Mesenchymal stem cell (in vitro differentiated cells and primary cell): ENCODE data around the gene YIPF1.
A peak's percentile ranks its signal among the peaks of the same experiment; 100 is the strongest.

ENCODE experiments used
- DNase-seq: peaks from one replicate; pipeline ENCODE4 v3.0.0-alpha.2; 2013
- H2AFZ ChIP-seq: one replicate; pipeline ENCODE4 v1.6.1; 2013; ENCODE audit warnings: low read depth, mild to moderate bottlenecking, control low read depth, inconsistent platforms, low read length, moderate library complexity
- H2AK5ac ChIP-seq: 2 replicates; pipeline ENCODE4 v1.6.1; 2013; ENCODE audit warnings: low read length, moderate library complexity, mild to moderate bottlenecking, inconsistent platforms; ENCODE audit not compliant: severe bottlenecking
- H2BK120ac ChIP-seq: one replicate; pipeline ENCODE4 v1.6.1; 2013; ENCODE audit warnings: low read depth, mild to moderate bottlenecking, inconsistent platforms, low read length, moderate library complexity
- H2BK12ac ChIP-seq, 2 experiments: one replicate each; pipeline ENCODE4 v1.6.1; 2013; ENCODE audit warnings: inconsistent platforms in 2 of 2, low read length in 2 of 2, mild to moderate bottlenecking in 2 of 2, moderate library complexity in 2 of 2, control low read depth in 1 of 2
- H2BK15ac ChIP-seq: one replicate; pipeline ENCODE4 v1.6.1; 2013; ENCODE audit warnings: mild to moderate bottlenecking, low read depth, inconsistent platforms; ENCODE audit not compliant: poor library complexity, severe bottlenecking
- H2BK5ac ChIP-seq: 2 replicates; pipeline ENCODE4 v1.6.1; 2013; ENCODE audit warnings: low read depth, mild to moderate bottlenecking, low read length, control low read depth, inconsistent platforms; ENCODE audit not compliant: poor library complexity, severe bottlenecking
- H3K14ac ChIP-seq, 2 experiments: one replicate each; pipeline ENCODE4 v1.6.1; 2013; ENCODE audit warnings: inconsistent platforms in 2 of 2, low read length in 2 of 2, control low read depth in 1 of 2, mild to moderate bottlenecking in 1 of 2, moderate library complexity in 1 of 2
- H3K18ac ChIP-seq, 2 experiments: one replicate each; pipeline ENCODE4 v1.6.1; 2013; ENCODE audit warnings: inconsistent platforms in 2 of 2, low read length in 2 of 2, control low read depth in 1 of 2, low read depth in 1 of 2, mild to moderate bottlenecking in 1 of 2
- H3K23ac ChIP-seq, 2 experiments: one replicate each; pipeline ENCODE4 v1.6.1; 2013; ENCODE audit warnings: inconsistent platforms in 2 of 2, low read length in 2 of 2, mild to moderate bottlenecking in 2 of 2, moderate library complexity in 2 of 2, control low read depth in 1 of 2
- H3K27ac ChIP-seq: 2 replicates; pipeline ENCODE4 v1.5.1; 2013; ENCODE audit warnings: mild to moderate bottlenecking, moderate library complexity, low read length, control low read depth, inconsistent platforms; ENCODE audit not compliant: poor library complexity, severe bottlenecking
- H3K27me3 ChIP-seq, 2 experiments: 2 replicates each; pipeline versions ENCODE4 v1.6.1 to v1.7.0; 2013; ENCODE audit warnings: low read length in 2 of 2, mild to moderate bottlenecking in 2 of 2, moderate library complexity in 2 of 2, control low read depth in 1 of 2, inconsistent platforms in 1 of 2; ENCODE audit not compliant: control insufficient read depth in 1 of 2, insufficient read depth in 1 of 2
- H3K36me3 ChIP-seq, 2 experiments: 2 replicates each; pipeline versions ENCODE4 v1.6.1 to v1.7.0; 2013; ENCODE audit warnings: low read length in 2 of 2, control low read depth in 1 of 2, inconsistent platforms in 1 of 2, low read depth in 1 of 2, mild to moderate bottlenecking in 1 of 2; ENCODE audit not compliant: insufficient read depth in 2 of 2, control insufficient read depth in 1 of 2
- H3K4ac ChIP-seq, 2 experiments: one replicate each; pipeline ENCODE4 v1.6.1; 2013; ENCODE audit warnings: inconsistent platforms in 2 of 2, low read length in 2 of 2, mild to moderate bottlenecking in 2 of 2, moderate library complexity in 2 of 2, control low read depth in 1 of 2, low read depth in 1 of 2
- H3K4me1 ChIP-seq: 2 replicates; pipeline ENCODE4 v1.6.1; 2013; ENCODE audit warnings: low read depth, low read length, control low read depth; ENCODE audit not compliant: control insufficient read depth, insufficient read depth
- H3K4me2 ChIP-seq: 2 replicates; pipeline ENCODE4 v1.6.1; 2013; ENCODE audit warnings: low read length, mild to moderate bottlenecking, inconsistent platforms; ENCODE audit not compliant: poor library complexity, severe bottlenecking
- H3K4me3 ChIP-seq, 2 experiments: 2 replicates each; pipeline versions ENCODE4 v1.5.1 to v1.7.0; 2013; ENCODE audit warnings: low read length in 2 of 2, mild to moderate bottlenecking in 2 of 2, control low read depth in 1 of 2, low read depth in 1 of 2; ENCODE audit not compliant: insufficient read depth in 1 of 2
- H3K79me1 ChIP-seq: replicated peaks from 2 replicates; pipeline ENCODE4 v1.6.1; 2013; ENCODE audit warnings: mild to moderate bottlenecking, control low read depth, low read length, inconsistent platforms; ENCODE audit not compliant: poor library complexity, severe bottlenecking
- H3K9ac ChIP-seq: 2 replicates; pipeline ENCODE4 v1.7.0; 2013; ENCODE audit warnings: mild to moderate bottlenecking, low read length, moderate library complexity
- H3K9me3 ChIP-seq: 2 replicates; pipeline ENCODE4 v1.7.0; 2013; ENCODE audit warnings: mild to moderate bottlenecking, low read length; ENCODE audit not compliant: control insufficient read depth
- H4K8ac ChIP-seq: one replicate; pipeline ENCODE4 v1.6.1; 2013; ENCODE audit warnings: inconsistent platforms, mild to moderate bottlenecking, low read length, moderate library complexity
- H4K91ac ChIP-seq: one replicate; pipeline ENCODE4 v1.6.1; 2013; ENCODE audit warnings: mild to moderate bottlenecking, low read length, inconsistent platforms
- WGBS: methylation state at CpG from one replicate; pipeline ENCODE4 v1.1.7; 2013; ENCODE audit warnings: mixed read lengths; 5-methylcytosine and 5-hydroxymethylcytosine counted together

YIPF1 gene

GRCh38 chr1:53862507-53862906 is 27.1 kb downstream of the YIPF1 start:
- Histone ChIP-seq H2BK5ac (no peak overlapping the region), H3K27ac (no peak overlapping the region), H3K4ac (no peak overlapping the region), H3K9ac (no peak overlapping the region), H3K27me3 (no peaks in the 10 kb centered on the region), H2BK12ac (no peak overlapping the region), H4K8ac (no peak overlapping the region), H3K9me3 (no peaks in the 10 kb centered on the region), H2AK5ac (no peak overlapping the region), H3K18ac (no peak overlapping the region), H3K4me3 (no peak overlapping the region), H3K23ac (no peak overlapping the region), H2BK15ac (no peak overlapping the region), H3K79me1 (no peaks in the 10 kb centered on the region), H3K36me3 (peaks cover 8 to 55% of the 10 kb centered on the region in 2 experiments), H3K4me2 (no peak overlapping the region), H3K4me1 (no peaks in the 10 kb centered on the region), H2BK120ac (no peak overlapping the region), H3K14ac (no peak overlapping the region), H2AFZ (no peak overlapping the region), H4K91ac (no peak overlapping the region)
- no peak for DNase-seq
- WGBS: 95% methylated on average over 7 of the region's 7 CpGs

GRCh38 chr1:53860967-53861411 is 28.6 kb downstream of the YIPF1 start:
- Histone ChIP-seq H3K4me3 (no peak overlapping the region), H3K36me3 (peaks cover 15 to 58% of the 10 kb centered on the region in 2 experiments), H3K4ac (no peak overlapping the region), H2BK5ac (no peak overlapping the region), H2AK5ac (no peak overlapping the region), H3K23ac (no peak overlapping the region), H2AFZ (no peak overlapping the region), H4K8ac (no peak overlapping the region), H3K9me3 (no peaks in the 10 kb centered on the region), H3K9ac (no peak overlapping the region), H3K14ac (no peak overlapping the region), H2BK120ac (no peak overlapping the region), H3K4me2 (no peak overlapping the region), H3K4me1 (no peaks in the 10 kb centered on the region), H3K79me1 (no peaks in the 10 kb centered on the region), H3K18ac (no peak overlapping the region), H4K91ac (no peak overlapping the region), H3K27me3 (no peaks in the 10 kb centered on the region), H2BK15ac (no peak overlapping the region), H3K27ac (no peak overlapping the region), H2BK12ac (no peak overlapping the region)
- DNase-seq: peak; percentile 61

- Histone ChIP-seq H2BK12ac (no peak overlapping the region), H2BK120ac (no peak overlapping the region), H3K4me2 (no peak overlapping the region), H3K9me3 (peaks cover 4% of the 10 kb centered on the region), H3K23ac (no peak overlapping the region), H2AFZ (no peak overlapping the region), H3K18ac (no peak overlapping the region), H4K91ac (no peak overlapping the region), H3K9ac (no peak overlapping the region), H3K36me3 (peaks cover 18 to 51% of the 10 kb centered on the region in 2 experiments), H3K14ac (no peak overlapping the region), H2BK15ac (no peak overlapping the region), H3K79me1 (no peaks in the 10 kb centered on the region), H2AK5ac (no peak overlapping the region), H3K4ac (no peak overlapping the region), H3K4me1 (no peaks in the 10 kb centered on the region), H3K4me3 (no peak overlapping the region), H4K8ac (no peak overlapping the region), H3K27ac (no peak overlapping the region), H3K27me3 (no peaks in the 10 kb centered on the region), H2BK5ac (no peak overlapping the region)
- DNase-seq: no peak
- WGBS: 94% methylated on average over 8 of the region's 9 CpGs
These were observed 37.9 kb downstream of the YIPF1 start for GRCh38 chr1:53851571-53852285.

- Histone ChIP-seq H3K4me3 (no peak overlapping the region), H4K91ac (no peak overlapping the region), H2BK12ac (no peak overlapping the region), H3K14ac (no peak overlapping the region), H2BK120ac (no peak overlapping the region), H3K27ac (no peak overlapping the region), H3K79me1 (no peaks in the 10 kb centered on the region), H3K18ac (no peak overlapping the region), H3K4me1 (no peaks in the 10 kb centered on the region), H3K9ac (no peak overlapping the region), H4K8ac (no peak overlapping the region), H3K36me3 (peaks cover 10 to 36% of the 10 kb centered on the region in 2 experiments), H2AK5ac (no peak overlapping the region), H2AFZ (no peak overlapping the region), H3K9me3 (peaks cover 4% of the 10 kb centered on the region), H2BK15ac (no peak overlapping the region), H2BK5ac (no peak overlapping the region), H3K27me3 (no peaks in the 10 kb centered on the region), H3K4ac (no peak overlapping the region), H3K23ac (no peak overlapping the region), H3K4me2 (no peak overlapping the region)
- WGBS: 91% methylated on average over 7 of the region's 7 CpGs
- DNase-seq: no peak
These were observed 39.4 kb downstream of the YIPF1 start for GRCh38 chr1:53850082-53850673.
